GM18907 (cell line): ENCODE results near the gene IL1RAPL1.

Experiments
- ATAC-seq: cut with Tn5 transposase; IDR thresholded peaks from one replicate; pipeline ENCODE4 v1.9.1; 2021; ENCODE audit warnings: mild to moderate bottlenecking, moderate library complexity; ENCODE audit not compliant: unreplicated experiment

Gene IL1RAPL1

DNA sequence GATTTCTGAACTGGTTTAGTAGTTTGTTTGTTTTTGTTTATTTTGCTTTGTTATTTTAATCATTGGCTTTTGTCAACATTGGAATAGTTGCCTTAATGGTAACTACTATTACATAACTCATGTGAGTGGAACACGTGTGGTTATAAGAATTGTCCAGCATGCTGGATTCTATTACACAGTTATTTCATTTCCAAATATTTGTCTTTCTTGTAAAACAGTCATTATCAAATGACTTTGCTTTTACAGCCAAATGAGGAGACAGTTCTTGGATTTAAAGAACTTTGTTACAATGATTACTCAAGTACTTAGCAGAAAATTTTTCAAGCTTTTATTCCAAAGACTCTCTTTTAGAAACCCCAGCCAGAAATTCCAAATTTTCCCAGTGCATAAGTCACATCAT lies 1112.0 kb downstream of the IL1RAPL1 start:
- ATAC-seq = no peak

DNA sequence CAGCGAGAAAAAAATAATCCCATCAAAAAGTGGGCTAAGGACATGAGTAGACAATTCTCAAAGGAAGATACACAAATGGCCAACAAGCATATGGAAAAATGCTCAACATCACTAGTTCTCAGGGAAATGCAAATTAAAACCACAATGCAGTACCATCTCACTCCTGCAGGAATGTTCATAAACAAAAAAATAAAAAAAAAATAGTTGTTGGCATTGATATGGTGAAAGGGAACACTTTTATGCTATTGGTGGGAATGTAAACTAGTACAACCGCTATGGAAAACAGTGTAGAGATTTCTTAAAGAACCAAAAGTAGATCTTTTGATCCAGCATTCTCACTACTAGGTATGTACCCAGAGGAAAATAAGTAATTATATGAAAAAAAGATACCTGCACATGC lies 1119.8 kb downstream of the IL1RAPL1 start:
- no peak for ATAC-seq

DNA sequence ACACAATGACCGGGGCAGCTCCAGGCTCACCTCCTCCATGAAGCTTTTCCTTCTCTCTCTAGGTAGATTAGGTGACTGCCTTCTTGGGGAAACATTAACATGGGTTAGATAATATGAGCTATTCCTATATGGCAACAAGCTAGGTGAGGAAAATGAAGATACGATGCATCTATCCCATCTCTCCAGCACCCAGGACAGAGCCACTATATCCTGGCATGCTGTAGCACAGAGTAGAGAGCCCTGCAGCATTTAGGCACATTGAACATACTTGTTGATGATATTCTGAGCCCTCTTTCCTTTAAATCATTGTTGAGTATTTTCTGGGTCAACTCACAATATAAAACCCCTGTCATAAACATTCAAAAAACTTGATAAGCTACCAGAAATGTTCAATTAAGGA lies 1133.9 kb downstream of the IL1RAPL1 start:
- ATAC-seq = no peak

DNA sequence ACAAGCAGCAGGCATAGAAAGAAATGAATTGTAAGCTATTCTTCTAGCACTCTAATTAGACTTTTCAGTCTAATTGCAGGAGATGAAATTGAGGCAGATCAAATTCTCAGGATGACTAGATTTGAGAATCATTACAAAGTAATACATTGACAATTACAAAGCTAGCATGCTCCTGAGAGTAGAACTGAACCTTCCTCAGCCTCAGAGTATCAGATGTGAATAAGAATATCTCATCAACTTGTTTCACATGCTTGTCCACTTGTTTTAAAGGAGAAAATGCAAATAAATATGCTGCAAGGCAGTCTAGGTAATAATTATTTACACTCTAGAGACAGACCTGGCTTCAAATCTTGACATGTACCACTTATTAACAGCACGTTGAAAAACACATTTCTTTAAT lies 1137.1 kb downstream of the IL1RAPL1 start:
- ATAC-seq = no peak

DNA sequence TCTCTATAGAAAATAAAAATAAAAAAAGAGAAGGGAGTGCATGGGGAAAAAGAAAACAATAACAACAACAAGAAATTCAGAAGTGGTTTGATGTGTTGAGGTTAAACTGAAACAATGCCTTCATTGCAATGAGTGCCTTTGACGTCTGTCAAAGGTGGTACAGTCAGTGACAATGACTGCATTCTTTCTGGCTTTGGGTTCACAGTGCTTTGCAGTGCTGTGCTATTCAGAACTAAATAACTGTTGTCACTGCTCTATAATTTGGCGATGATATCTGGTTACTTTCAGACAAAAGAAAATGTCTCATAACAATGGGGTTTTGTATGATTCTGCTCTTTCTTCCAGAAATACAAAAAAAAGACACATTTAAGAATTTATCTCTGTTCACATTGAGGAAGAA lies 1139.6 kb downstream of the IL1RAPL1 start:
- no peak for ATAC-seq

DNA sequence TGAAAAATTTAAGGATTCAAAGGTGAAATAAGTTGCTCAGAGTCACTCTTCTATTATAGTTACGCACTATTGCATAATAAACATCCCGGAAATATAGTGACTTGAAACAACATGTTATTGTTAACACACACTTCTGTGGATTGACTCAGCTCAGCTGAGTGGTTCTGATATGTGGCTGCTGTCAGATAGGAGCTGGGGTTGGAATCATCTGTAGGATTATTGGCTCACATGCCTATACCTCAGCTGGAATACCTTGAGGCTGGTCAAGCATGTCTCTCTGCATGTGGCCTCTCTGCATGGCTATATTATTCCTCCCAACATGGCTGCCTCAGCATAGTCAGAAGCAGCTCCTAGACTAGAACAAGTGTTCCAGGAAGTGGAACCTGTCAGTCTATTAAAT lies 1141.4 kb downstream of the IL1RAPL1 start:
- no peak for ATAC-seq

DNA sequence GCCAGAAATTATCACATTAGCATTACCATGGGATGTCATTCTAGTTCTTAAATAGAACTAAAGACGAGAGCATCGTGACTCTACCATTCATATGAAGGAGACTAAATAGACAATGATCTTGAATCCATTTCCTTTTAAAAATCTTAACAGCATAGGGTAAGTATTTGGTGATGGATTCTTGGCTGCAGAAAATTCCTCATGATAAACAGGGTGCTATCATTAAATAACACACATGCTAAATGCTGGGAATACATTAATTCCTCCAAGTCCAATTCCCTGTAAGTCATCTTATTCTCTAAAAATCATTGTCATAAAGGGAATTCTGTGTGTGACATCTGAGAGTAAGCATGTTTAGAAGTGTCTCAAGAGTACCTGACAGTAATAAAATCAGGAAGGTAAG lies 1157.7 kb downstream of the IL1RAPL1 start:
- ATAC-seq = no peak

DNA sequence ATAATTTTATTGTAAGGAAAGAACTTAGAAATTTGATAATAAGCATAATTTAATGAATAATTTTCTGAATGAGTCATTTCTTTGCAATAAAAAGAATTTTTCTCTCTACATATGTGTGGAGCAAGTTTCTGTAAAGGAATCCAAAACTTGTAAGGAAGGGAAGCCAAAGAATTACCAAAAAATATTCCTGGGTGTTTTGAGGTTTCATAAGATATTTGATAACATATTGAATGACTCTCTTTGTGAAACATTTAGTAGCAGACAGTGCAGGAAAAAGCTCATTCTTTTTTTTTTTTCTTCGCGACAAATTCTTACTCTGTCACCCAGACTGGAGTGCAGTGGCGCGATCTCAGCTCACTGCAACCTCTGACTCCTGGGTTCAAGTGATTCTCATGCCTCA lies 1159.1 kb downstream of the IL1RAPL1 start:
- no peak for ATAC-seq

DNA sequence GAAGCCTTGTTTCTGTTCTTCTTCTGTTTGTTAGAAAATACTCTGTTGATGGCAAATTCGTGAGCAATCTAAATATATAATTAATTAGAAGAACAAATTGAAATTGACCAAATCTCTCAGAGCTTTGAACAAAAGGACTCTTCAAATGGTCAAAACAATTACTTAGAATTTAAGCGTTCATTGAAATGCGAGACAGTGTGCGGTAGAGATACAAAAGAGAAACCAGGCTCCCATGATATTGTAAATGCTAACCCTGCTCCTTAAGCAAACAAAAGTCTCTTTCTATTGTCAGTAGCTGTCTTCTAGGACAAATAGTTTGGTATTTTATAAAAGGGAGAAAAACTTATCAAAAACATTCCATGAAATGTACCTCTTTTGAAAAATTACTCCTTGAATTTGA lies 1174.8 kb downstream of the IL1RAPL1 start:
- no peak for ATAC-seq

DNA sequence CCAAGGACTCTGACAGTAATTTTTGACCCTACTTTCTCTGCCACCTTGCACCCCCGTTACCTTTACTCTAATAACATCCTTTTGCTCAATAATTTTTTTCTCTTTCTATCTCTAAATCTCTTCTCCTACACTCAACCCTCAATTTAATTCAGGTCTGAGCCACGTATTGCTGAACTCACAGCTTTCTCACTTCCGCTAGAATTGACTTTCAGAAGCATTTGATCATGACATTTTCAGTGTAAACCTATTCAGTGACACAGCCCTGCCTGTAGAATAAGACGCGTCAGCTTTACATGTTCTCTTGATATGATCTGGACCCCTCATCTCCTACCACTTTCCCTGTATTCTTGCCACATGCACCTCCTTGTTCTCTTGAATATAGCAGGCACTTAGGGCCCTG lies 1188.6 kb downstream of the IL1RAPL1 start:
- ATAC-seq = no peak

DNA sequence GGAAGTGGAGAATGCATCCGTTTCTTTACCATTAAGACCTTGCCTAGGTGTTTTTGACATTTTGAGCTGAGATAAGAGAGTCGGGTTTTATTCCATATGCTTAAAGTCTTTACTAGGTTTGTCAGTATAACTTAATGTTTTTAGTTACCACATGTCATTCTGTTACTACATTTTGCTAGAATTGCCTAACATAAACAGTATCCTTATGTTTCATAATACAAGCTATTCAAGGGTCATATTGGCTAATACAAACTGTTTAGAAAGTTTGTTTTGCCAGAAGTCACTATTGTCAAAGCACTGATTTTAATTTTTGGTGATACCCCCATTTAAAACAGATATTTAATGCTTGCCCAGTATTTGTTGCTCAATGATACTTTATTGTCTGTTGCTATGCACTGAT lies 1200.4 kb downstream of the IL1RAPL1 start:
- no peak for ATAC-seq

DNA sequence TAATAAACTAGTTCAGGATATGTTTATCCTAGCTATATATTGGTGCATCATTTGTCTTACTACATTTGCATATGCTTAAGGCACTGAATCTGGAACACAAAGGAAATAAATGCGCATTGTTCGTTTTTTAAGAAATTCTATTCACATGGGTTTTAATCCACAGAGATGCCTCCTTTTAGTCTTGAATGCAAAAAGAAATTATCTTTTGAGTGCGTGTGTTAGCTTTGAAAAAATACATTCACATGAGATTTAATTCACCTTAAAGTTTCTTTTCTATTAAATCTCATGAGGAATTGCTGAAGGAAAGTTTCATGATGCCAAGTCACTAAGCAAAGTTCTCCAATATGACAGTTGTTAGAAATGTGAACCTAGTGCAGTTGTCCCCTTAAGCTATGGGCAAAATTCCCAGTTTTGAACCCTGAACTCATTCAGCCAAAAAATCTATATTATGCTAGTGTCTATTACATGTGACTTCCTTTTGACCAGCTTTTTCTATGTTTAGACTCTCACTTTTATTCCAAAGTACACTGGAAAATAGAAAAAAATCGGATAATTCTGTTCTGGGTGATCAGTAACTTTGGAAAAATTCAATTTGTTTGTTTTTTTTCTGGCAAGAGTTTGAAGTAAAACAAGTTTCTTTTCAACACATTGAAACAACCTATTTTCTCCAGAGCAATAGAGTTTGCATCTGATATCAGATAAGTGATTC lies 1201.9 kb downstream of the IL1RAPL1 start:
- no peak for ATAC-seq

DNA sequence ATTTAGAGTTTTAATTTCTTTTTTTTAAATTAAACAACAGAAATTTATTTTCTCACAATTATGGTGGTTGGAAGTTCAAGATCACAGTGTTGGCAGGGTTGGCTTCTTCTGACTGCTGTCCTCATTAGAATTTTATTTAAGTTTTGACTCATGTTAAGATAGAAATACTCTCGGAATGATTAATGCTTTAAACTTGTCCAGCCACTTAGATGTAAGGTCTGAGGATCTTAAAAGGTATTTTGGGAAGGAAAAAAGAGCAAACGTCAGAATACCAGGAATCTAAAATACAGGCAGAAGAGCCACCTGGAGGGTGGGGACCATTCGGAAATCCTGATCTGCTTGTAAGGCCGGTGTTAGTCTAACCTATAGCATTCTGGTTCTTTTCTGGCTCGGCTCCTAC lies 1205.1 kb downstream of the IL1RAPL1 start:
- ATAC-seq = no peak

DNA sequence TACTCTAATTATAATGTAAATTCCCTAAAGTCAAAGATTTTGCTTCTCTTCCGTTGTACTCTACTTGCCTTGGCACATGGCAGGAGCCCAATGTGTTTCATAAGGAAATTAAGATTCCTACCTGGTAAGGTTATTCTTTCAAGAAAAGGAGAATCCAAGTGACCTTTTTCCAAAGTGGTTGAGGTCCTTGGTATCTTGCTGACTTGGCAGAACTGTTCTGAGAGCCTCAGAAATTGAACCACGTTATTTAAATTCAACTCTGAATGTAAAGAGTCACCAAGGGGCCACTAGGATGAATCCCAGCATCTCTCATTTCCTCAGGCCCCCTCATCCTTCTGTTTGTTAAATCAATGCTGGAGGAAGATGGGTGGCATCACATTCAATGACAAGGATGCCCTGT lies 1209.9 kb downstream of the IL1RAPL1 start:
- ATAC-seq = no peak

DNA sequence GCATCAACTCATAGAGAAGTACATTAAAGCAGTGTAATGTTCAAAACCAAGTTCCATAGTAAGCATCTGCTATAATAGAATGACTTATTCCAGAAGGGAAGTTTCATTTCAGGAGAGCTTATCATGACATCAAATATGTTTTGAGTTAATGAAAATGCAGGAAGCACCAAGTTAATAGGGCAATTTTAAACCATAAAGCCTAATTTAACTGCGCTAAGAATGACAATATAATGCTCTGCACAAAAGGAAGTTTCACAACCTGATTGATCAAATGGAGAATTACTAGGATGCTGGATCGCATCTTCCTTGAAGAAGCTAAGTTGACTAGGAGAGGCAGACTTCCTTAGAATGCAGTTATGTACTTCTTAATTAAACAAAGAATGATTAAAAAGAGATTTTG lies 1211.2 kb downstream of the IL1RAPL1 start:
- ATAC-seq = no peak

DNA sequence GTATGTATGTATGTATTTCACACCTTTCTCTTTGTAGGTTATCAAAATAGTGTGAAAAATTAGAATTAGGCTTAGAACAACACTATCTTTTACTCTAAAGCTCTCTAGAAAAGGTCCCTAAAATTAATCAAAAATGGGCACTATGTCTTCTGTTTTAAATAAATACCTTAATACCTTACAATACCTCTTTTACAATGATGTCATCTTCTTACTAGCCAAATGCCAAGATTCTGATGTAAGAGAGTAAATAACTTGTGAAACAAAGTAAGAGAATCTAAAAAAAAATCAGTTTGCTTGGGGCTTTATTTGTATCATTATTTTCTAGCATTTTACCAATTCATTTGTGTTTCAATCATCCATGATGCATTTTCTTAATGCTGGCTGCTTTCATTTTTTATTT lies 1225.9 kb downstream of the IL1RAPL1 start:
- ATAC-seq = no peak

DNA sequence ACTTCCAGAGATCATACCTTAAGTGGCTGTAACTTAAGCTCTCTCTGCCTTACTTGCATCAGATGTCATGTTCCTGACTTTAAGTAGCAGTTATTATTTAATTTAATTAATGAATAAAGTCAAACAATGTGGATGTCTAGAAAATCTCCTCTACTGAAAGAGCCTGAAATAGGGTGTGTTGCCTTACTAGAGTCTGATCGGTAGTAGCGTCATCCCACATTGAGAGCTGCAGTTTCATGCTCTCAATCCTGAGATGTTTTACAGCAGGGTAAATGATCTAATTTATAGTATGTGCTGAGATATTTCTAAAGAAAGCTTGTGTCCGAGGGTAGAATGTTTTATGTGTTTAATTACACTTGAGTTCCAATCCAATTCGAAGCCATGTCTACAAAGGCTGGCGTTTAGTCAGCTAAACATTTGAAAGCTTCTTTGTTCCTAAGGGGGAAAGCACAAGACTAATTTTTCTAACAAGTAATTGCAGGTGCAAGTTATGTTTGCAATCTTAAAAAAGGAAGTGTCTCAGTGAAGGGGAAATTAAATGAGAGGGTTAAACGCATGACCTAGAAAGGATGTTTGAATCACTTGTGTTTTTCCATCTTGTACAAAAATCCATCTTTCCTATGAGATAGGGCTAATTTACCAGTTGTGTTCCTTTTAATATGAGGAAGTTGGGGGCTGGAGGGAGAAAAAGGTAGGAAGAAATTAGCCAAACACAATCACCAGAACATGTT lies 1237.1 kb downstream of the IL1RAPL1 start:
- no peak for ATAC-seq

DNA sequence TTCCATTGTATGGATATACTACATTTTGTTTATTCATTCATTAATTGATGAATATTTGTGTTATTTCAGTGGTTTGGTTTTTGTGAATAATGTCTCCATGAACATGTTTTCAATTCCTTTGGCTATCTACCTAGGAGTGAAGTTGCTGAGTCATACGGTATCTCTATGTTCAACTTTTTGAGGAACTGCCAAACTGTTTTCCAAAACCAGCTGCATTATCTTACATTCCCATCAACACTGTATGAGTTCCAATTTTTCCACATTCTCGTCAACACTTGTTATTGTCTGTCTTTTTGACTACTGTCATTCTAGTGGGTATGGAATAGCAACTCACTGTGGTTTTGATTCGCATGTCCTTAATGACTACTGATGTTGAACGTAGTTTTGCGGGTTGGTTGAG lies 1239.5 kb downstream of the IL1RAPL1 start:
- no peak for ATAC-seq

DNA sequence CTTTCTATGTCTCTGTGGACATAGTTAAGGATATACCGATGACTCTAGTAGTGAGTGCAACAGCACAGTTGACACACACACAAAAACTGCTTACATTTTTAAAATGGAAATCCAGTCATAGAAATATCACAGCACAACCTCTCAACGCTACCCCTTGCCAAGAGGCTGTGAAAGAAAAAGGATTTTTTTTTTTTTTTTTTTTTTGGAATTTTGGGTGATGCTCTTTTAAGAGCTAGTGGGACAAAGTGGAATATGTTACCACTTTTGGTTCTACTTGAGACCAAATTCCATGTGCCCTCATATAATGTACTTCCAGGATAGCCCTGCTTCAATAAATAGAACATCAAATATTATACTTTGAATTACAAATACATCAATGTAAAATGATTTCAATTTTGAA lies 1247.1 kb downstream of the IL1RAPL1 start:
- no peak for ATAC-seq

DNA sequence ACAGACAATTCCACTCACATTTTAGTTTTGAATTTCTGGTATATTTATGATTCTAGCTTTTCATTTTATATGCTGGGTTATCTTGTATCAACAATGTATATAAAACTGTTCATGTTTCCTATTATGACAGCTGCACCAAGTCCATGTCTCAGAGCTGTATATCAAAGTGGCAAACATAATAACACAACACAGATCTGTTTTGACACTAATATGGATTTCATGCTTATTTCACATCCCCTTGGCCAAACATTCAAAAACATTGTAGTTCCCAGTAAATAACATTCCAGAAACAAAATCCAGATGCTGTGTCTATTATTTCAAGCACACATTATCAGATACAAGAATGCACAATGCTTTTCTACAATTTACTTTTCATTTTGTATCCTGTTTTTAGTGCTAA lies 1247.5 kb downstream of the IL1RAPL1 start:
- ATAC-seq = no peak

DNA sequence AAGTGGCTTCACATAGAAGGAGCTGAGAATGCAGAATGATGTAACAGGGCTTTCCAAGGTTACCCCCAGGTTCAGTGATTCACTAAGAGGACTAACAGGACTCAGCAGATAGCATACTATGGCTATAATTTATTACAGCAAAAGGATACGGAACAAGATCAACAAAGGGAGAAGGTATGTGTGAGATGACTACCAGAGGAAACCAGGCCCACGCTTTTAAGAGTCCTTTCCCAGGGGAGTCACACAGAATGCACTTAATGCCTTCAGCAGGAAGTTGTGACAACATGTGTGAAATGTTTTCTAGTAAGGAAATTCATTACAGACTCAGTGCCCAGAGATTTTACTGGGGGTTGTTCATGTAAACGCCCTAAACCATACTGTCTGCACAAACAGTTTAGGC lies 1254.5 kb downstream of the IL1RAPL1 start:
- ATAC-seq = peak; percentile 61

DNA sequence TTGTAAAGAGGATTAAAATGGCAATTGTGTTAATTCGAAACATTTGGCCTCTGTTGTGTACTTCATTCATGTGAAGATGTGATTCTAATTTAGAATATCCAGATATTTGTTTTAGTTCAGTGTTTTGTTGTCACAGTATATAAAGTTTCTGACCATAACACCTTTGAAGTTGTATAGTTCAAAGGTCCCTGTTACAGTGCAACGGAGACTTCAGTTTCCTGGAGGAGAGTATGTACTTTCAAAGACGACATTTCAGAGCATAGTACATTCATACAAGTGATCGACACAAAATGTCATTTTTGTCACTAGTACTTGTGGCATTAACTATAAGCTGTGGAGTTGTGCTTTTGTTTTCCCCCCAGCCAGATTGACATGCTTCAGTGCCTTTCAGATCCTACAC lies 1255.3 kb downstream of the IL1RAPL1 start:
- no peak for ATAC-seq
